ENCODE measurements around the gene CRY2. TPM values are rescaled to one million over a fixed set of nuclear protein-coding genes. Genes with fewer than 3 reads are reported as not detected.

CRY2 gene
- total and polyA plus RNA-seq, 10 of the 15 experiments (the other 5 are each of a cell fraction or from before 2014, with no cell fraction given), result 1.2 to 14.7 (median 8.1) TPM

DNA sequence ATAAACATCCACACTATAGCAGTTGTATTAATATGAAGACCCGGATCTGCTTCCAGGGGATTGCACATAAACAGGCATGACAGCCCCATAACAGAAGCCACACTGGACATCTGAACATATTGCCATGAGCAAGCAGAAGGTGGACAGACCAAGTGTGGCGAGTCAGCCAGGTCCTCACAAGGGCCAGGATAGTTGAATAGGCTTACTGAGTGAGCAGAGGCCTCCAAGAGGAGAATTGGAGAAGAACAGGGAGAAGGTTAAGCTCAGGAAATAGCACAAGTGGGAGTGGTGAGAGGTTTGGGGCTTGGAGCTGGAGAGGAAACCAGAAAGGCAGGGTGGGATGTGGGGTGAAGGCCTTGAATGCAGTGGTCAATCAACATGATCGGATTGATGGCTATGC is 31.5 kb upstream of the CRY2 start:
- no peak overlapping the region for H3K9ac ChIP-seq (ENCODE audit: control insufficient read depth, insufficient read depth, low read length)
- ChIA-PET POLR2A (interaction anchor here (1.4 to 3.0 kb wide), 2 partner anchors 10 to 36 kb away, joined by 3 to 19 read pairs; partner anchors contain the start of gene SLC35C1), SMC1A (ENCODE audit: uncharacterized antibody, unreplicated experiment) (interaction anchor here (0.9 to 3.0 kb wide), 2 partner anchors 9 to 44 kb away, joined by 3 to 11 read pairs; no protein-coding TSS in a partner anchor), RAD21 (ENCODE audit: unreplicated experiment) (interaction anchor here (2.0 to 3.5 kb wide), 2 partner anchors 27 to 31 kb away, joined by 4 to 13 read pairs; partner anchors contain the start of gene CRY2), CTCF (interaction anchor here (2.4 to 2.8 kb wide), 2 partner anchors 38 to 44 kb away, joined by 5 to 7 read pairs; no protein-coding TSS in a partner anchor)
- no peaks in the 10 kb centered on the region for H3K9me3 ChIP-seq (replicated peaks; ENCODE audit: control insufficient read depth, insufficient read depth, low read length)
- no peaks in the 10 kb centered on the region for H3K79me2 ChIP-seq (ENCODE audit: control insufficient read depth, insufficient read depth, low read length)
- H3K36me3 ChIP-seq (ENCODE audit: control insufficient read depth in 2 of 2, insufficient read depth in 2 of 2, low read length in 1 of 2), result peaks cover 0 to 7% of the 10 kb centered on the region in 2 experiments
- no peaks in the 10 kb centered on the region for H3K27me3 ChIP-seq (replicated peaks in 1 of 2; ENCODE audit: control insufficient read depth in 2 of 2, insufficient read depth in 2 of 2, low read length in 1 of 2)
- no peak overlapping the region for H3K4me3 ChIP-seq
- H4K20me1 ChIP-seq (ENCODE audit: control insufficient read depth, insufficient read depth), result no peaks in the 10 kb centered on the region
- no peak for DNase-seq (ENCODE audit: low read depth, low spot score)
- H2AFZ ChIP-seq (ENCODE audit: control insufficient read depth, low read depth, low read length), result no peak overlapping the region
- no peak overlapping the region for H3K4me2 ChIP-seq (ENCODE audit: control insufficient read depth, insufficient read depth)
- in situ Hi-C loops (cut with MboI), result no loop called here
- H3K4me1 ChIP-seq (ENCODE audit: control insufficient read depth, insufficient read depth, low read length), result peaks cover 10% of the 10 kb centered on the region
- no TSS peak for BruUV-seq (replicated peaks)
- FAIRE-seq, result no peak
- no peak for ATAC-seq
- H3K27ac ChIP-seq (ENCODE audit: control insufficient read depth, insufficient read depth), result no peak overlapping the region
- intact Hi-C loops (cut with micrococcal nuclease; ENCODE audit: unreplicated experiment), result no loop called here
- WGBS (ENCODE audit: insufficient coverage, insufficient replicate concordance, low lambda C conversion rate, missing lambda C conversion rate), result 79% methylated on average over 3 of the region's 3 CpGs
- TF ChIP-seq, protein P1, sequence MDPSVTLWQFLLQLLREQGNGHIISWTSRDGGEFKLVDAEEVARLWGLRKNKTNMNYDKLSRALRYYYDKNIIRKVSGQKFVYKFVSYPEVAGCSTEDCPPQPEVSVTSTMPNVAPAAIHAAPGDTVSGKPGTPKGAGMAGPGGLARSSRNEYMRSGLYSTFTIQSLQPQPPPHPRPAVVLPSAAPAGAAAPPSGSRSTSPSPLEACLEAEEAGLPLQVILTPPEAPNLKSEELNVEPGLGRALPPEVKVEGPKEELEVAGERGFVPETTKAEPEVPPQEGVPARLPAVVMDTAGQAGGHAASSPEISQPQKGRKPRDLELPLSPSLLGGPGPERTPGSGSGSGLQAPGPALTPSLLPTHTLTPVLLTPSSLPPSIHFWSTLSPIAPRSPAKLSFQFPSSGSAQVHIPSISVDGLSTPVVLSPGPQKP (IDR thresholded peaks at IDR 0.05; ENCODE audit: low read depth, low read length), result no peak
- TF ChIP-seq, protein P2, sequence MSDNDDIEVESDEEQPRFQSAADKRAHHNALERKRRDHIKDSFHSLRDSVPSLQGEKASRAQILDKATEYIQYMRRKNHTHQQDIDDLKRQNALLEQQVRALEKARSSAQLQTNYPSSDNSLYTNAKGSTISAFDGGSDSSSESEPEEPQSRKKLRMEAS (IDR thresholded peaks at IDR 0.05; ENCODE audit: low read depth, low read length), result no peak
- TF ChIP-seq NFYA (IDR thresholded peaks at IDR 0.05; ENCODE audit: borderline replicate concordance, low read depth, low read length) (no peak), RAD21 (IDR thresholded peaks at IDR 0.05; ENCODE audit: insufficient read depth, low read depth, low read length) (no peak), SPI1 (IDR thresholded peaks at IDR 0.05; ENCODE audit: borderline replicate concordance, insufficient read depth, low read depth, low read length) (no peak), CEBPZ (IDR thresholded peaks at IDR 0.05; ENCODE audit: low read depth, low read length) (no peak), BRCA1 (IDR thresholded peaks at IDR 0.05; ENCODE audit: low read depth, low read length) (no peak), YBX1 (IDR thresholded peaks at IDR 0.05) (no peak)
- TF ChIP-seq, protein P3, sequence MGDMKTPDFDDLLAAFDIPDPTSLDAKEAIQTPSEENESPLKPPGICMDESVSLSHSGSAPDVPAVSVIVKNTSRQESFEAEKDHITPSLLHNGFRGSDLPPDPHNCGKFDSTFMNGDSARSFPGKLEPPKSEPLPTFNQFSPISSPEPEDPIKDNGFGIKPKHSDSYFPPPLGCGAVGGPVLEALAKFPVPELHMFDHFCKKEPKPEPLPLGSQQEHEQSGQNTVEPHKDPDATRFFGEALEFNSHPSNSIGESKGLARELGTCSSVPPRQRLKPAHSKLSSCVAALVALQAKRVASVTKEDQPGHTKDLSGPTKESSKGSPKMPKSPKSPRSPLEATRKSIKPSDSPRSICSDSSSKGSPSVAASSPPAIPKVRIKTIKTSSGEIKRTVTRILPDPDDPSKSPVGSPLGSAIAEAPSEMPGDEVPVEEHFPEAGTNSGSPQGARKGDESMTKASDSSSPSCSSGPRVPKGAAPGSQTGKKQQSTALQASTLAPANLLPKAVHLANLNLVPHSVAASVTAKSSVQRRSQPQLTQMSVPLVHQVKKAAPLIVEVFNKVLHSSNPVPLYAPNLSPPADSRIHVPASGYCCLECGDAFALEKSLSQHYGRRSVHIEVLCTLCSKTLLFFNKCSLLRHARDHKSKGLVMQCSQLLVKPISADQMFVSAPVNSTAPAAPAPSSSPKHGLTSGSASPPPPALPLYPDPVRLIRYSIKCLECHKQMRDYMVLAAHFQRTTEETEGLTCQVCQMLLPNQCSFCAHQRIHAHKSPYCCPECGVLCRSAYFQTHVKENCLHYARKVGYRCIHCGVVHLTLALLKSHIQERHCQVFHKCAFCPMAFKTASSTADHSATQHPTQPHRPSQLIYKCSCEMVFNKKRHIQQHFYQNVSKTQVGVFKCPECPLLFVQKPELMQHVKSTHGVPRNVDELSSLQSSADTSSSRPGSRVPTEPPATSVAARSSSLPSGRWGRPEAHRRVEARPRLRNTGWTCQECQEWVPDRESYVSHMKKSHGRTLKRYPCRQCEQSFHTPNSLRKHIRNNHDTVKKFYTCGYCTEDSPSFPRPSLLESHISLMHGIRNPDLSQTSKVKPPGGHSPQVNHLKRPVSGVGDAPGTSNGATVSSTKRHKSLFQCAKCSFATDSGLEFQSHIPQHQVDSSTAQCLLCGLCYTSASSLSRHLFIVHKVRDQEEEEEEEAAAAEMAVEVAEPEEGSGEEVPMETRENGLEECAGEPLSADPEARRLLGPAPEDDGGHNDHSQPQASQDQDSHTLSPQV (IDR thresholded peaks at IDR 0.05), result no peak
- TF ChIP-seq, protein P4, sequence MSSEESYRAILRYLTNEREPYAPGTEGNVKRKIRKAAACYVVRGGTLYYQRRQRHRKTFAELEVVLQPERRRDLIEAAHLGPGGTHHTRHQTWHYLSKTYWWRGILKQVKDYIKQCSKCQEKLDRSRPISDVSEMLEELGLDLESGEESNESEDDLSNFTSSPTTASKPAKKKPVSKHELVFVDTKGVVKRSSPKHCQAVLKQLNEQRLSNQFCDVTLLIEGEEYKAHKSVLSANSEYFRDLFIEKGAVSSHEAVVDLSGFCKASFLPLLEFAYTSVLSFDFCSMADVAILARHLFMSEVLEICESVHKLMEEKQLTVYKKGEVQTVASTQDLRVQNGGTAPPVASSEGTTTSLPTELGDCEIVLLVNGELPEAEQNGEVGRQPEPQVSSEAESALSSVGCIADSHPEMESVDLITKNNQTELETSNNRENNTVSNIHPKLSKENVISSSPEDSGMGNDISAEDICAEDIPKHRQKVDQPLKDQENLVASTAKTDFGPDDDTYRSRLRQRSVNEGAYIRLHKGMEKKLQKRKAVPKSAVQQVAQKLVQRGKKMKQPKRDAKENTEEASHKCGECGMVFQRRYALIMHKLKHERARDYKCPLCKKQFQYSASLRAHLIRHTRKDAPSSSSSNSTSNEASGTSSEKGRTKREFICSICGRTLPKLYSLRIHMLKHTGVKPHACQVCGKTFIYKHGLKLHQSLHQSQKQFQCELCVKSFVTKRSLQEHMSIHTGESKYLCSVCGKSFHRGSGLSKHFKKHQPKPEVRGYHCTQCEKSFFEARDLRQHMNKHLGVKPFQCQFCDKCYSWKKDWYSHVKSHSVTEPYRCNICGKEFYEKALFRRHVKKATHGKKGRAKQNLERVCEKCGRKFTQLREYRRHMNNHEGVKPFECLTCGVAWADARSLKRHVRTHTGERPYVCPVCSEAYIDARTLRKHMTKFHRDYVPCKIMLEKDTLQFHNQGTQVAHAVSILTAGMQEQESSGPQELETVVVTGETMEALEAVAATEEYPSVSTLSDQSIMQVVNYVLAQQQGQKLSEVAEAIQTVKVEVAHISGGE (CRISPR knock-in tag; IDR thresholded peaks at IDR 0.05), result no peak

Measured in GM12878 (cell line).